ENCODE measurements around the gene COL6A1. TPM values are rescaled to one million over a fixed set of nuclear protein-coding genes. Genes with fewer than 3 reads are reported as not detected.

The COL6A1 gene
- polyA plus RNA-seq, 2 of the 4 experiments (the other 2 are of a cell fraction), result 3.9 to 18.3 TPM

DNA sequence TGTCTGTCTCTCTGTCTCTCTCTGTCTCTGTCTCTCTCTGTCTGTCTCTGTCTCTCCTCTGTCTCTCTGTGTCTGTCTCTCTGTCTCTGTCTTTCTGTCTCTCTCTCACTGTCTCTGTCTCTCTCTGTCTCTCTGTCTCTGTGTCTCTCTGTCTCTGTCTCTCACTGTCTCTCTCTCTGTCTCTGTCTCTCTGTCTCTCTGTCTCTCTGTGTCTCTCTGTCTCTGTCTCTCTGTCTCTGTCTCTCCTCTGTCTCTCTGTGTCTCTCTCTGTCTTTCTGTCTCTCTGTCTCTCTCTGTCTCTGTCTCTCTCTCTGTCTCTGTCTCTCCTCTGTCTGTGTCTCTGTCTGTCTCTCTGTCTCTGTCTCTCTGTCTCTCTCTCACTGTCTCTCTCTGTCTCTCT lies 873 bp upstream of the COL6A1 start:
- FAIRE-seq (no peak), ATAC-seq (no peak), DNase-seq (ENCODE audit: low read depth in 1 of 2, low spot score in 1 of 2) (no peak)
- Histone ChIP-seq H3K27ac (peak overlapping the region; percentile 73 to 79), H3K9me3 (no peaks in the 10 kb centered on the region), H3K4me2 (peak overlapping the region; percentile 97), H3K4me1 (no peaks in the 10 kb centered on the region), H3K4me3 (peak overlapping the region; percentile 50)
- no peak for TF ChIP-seq NPAS2 (CRISPR knock-in tag; IDR thresholded peaks at IDR 0.05; ENCODE audit: borderline replicate concordance)
- TF ChIP-seq RAD21 (conservative IDR thresholded peaks at IDR 0.05 in 1 of 2, IDR thresholded peaks at IDR 0.05 in 1 of 2), result no peak
- 0 out of 2 replicates have a peak, but pooled peaks have one; percentile 24 for TF ChIP-seq CHD4 (IDR thresholded peaks at IDR 0.05; ENCODE audit: borderline replicate concordance)
- POLR2A ChIA-PET, result no interaction called here
- CTCF ChIA-PET, result interaction anchor here (3.2 kb wide), 1 partner anchor 10 kb away, joined by 17 read pairs; no protein-coding TSS in a partner anchor

DNA sequence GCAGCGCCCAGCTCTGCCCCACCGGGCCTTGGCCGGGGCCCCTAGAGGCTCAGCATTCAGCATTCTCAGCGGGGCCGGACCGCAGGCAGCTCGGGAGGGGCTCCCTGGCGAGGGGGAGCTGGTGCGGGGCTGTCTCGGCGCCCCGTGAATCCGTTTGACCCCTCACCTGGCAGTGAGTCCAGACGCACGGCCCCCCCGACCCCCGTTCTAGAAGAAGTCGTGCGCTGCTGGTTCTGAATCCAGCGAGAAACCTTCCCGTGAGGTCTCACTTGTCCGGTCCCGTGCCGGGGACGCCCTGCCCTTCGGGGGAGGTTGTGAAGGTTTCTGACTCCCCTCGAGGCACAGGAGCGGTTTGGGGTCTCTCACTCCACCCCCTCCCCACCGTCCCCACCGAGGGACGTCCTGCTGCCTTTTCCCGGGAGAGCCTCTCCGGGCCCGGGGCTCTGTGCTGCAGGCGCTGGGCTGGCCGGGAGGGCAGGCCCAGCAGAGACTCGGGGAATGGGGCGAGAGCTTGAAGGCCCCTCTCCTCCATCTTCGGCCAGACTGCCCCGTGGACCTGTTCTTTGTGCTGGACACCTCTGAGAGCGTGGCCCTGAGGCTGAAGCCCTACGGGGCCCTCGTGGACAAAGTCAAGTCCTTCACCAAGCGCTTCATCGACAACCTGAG lies 655 bp downstream of the COL6A1 start:
- WGBS (ENCODE audit: missing lambda C conversion rate), result 74% methylated on average over 9 of the region's 45 CpGs
- H3K9me3 ChIP-seq, result no peaks in the 10 kb centered on the region
- DNase-seq (ENCODE audit: low read depth in 1 of 2, low spot score in 1 of 2) (no peak), FAIRE-seq (no peak), ATAC-seq (peak; percentile 17 to 49; a peak in 3 of 6 replicates)
- peak overlapping the region; percentile 44 for H3K4me3 ChIP-seq
- CTCF ChIA-PET, result no interaction called here
- peak overlapping the region; percentile 53 to 89; a peak in 4 of 6 replicates for H3K27ac ChIP-seq
- no peaks in the 10 kb centered on the region for H3K4me1 ChIP-seq
- POLR2A ChIA-PET, result no interaction called here
- peak overlapping the region; percentile 97 for H3K4me2 ChIP-seq
- TF ChIP-seq NFE2L2 (conservative IDR thresholded peaks at IDR 0.05; ENCODE audit: low read length), result no peak
- no peak for TF ChIP-seq CBX8 (IDR thresholded peaks at IDR 0.05)
- TF ChIP-seq, protein P1, sequence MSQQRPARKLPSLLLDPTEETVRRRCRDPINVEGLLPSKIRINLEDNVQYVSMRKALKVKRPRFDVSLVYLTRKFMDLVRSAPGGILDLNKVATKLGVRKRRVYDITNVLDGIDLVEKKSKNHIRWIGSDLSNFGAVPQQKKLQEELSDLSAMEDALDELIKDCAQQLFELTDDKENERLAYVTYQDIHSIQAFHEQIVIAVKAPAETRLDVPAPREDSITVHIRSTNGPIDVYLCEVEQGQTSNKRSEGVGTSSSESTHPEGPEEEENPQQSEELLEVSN (IDR thresholded peaks at IDR 0.05; ENCODE audit: borderline replicate concordance, low read depth), result no peak
- TF ChIP-seq HEYL (CRISPR knock-in tag; IDR thresholded peaks at IDR 0.05), result no peak
- TF ChIP-seq HOXB5 (CRISPR knock-in tag; IDR thresholded peaks at IDR 0.05), result no peak
- TF ChIP-seq, protein P2, sequence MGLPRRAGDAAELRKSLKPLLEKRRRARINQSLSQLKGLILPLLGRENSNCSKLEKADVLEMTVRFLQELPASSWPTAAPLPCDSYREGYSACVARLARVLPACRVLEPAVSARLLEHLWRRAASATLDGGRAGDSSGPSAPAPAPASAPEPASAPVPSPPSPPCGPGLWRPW (IDR thresholded peaks at IDR 0.05), result no peak
- TF ChIP-seq TP53 (CRISPR knock-in tag; IDR thresholded peaks at IDR 0.05), result no peak
- no peak for TF ChIP-seq PHF8 (IDR thresholded peaks at IDR 0.05; ENCODE audit: borderline replicate concordance, low read depth)

DNA sequence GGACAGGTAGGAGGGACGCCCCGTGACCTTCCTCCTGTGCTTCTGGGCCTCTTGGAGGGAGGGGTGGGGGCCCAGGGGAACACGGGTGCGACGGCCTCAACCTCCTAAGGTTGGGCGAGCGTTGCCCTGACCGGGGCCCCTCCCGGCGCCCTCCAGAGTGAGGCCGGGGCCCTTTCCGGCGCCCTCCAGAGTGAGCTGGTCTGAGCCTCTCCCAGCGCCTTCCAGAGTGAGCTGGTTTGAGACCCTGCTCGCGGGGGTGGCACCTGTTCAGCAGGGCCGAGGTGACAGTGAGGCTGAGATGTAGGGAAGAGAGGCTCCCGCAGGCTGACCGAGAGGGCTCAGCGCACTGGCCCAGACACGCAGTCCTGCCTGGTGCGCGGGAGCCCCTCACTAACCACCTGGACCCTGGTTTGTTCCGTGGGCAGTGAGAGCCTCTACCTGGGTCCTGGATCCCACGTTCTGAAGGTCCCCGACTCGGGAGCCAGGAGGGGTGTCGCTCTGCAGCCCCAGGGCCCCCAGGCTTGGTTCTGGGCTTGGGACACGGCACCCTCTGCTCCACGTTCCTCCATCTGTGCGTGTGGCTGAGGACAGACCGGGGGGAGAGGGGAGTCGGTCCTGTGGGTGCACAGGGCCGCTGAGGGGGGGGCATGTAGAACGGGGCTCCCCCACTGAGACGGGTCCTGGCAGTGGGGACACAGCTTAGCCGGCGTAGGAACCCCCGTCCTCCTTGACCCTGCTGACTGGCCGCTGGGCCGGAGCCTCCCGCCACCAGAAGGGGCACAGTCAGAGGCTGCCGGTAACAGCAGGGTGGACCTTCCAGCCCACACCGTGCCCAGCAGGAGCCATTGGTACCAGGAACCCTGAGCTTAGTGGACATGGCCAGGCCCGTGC lies 1.4 kb downstream of the COL6A1 start:
- FAIRE-seq, result no peak
- no peaks in the 10 kb centered on the region for H3K9me3 ChIP-seq

DNA sequence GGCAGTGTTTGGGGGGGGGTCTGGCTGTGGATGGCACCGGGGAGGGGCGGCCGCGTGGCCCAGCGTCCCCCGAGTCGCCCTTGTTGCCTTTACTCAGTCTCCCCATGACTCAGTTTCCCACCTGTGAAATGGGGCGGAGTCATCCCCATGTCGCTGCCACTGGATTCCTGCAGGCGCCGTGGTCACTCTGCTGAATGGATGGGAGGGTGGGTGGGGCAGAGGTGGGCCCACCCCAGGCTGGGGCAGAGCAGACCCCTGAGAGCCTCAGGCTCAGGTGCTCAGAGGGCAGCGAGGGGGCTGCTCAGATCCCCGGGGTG lies 2.0 kb downstream of the COL6A1 start:
- Histone ChIP-seq H3K4me1 (no peaks in the 10 kb centered on the region), H3K27ac (no peak overlapping the region), H3K9me3 (no peaks in the 10 kb centered on the region), H3K4me3 (no peak overlapping the region), H3K4me2 (no peak overlapping the region)
- FAIRE-seq (no peak), ATAC-seq (no peak), DNase-seq (ENCODE audit: low read depth in 1 of 2, low spot score in 1 of 2) (no peak)
- POLR2A ChIA-PET, result interaction anchor here (0.5 kb wide), 1 partner anchor 10 kb away, joined by 4 read pairs; no protein-coding TSS in a partner anchor
- TF ChIP-seq ZFP36 (IDR thresholded peaks at IDR 0.05; ENCODE audit: borderline replicate concordance, partially characterized antibody) (no peak), POLR2A (IDR thresholded peaks at IDR 0.05; ENCODE audit: low read length) (no peak), SREBF2 (IDR thresholded peaks at IDR 0.05) (no peak), HEYL (CRISPR knock-in tag; IDR thresholded peaks at IDR 0.05) (no peak), ZNF302 (CRISPR knock-in tag; IDR thresholded peaks at IDR 0.05) (no peak)
- WGBS (ENCODE audit: missing lambda C conversion rate), result 97% methylated on average over 7 of the region's 13 CpGs
- CTCF ChIA-PET, result no interaction called here

More for the DNA sequence above, 1.4 kb downstream of the COL6A1 start:
- DNase-seq (ENCODE audit: low read depth in 1 of 2, low spot score in 1 of 2) (no peak), ATAC-seq (no peak)
- H3K4me1 ChIP-seq, result no peaks in the 10 kb centered on the region
- ChIA-PET CTCF (no interaction called here), POLR2A (interaction anchor here (0.5 kb wide), 1 partner anchor 9 kb away, joined by 4 read pairs; no protein-coding TSS in a partner anchor)
- H3K27ac ChIP-seq, result no peak overlapping the region
- H3K4me2 ChIP-seq, result no peak overlapping the region
- TF ChIP-seq MAFK (IDR thresholded peaks at IDR 0.05; ENCODE audit: partially characterized antibody), result no peak
- TF ChIP-seq NPAS2 (CRISPR knock-in tag; IDR thresholded peaks at IDR 0.05; ENCODE audit: borderline replicate concordance), result no peak
- TF ChIP-seq SREBF2 (IDR thresholded peaks at IDR 0.05), result no peak
- TF ChIP-seq NR3C1 (IDR thresholded peaks at IDR 0.05), result no peak
- TF ChIP-seq FOSL2 (IDR thresholded peaks at IDR 0.05), result no peak
- TF ChIP-seq FOSL2 (CRISPR knock-in tag; IDR thresholded peaks at IDR 0.05), result no peak
- TF ChIP-seq HOXA7 (CRISPR knock-in tag; IDR thresholded peaks at IDR 0.05), result no peak
- TF ChIP-seq TFCP2L1 (CRISPR knock-in tag; IDR thresholded peaks at IDR 0.05), result no peak
- 90% methylated on average over 17 of the region's 45 CpGs for WGBS (ENCODE audit: missing lambda C conversion rate)
- H3K4me3 ChIP-seq, result no peak overlapping the region

Data from A549 (cell line).